LNCaP clone FGC (cell line): Measurements from ENCODE around the gene NPSR1.

Experiments used
- DNase-seq: peaks from one replicate; pipeline ENCODE4 v3.0.0-alpha.2; 2011; ENCODE audit warnings: low read depth
- H3K4me3 ChIP-seq: 2 replicates; pipeline ENCODE4 v1.5.1; 2011; ENCODE audit warnings: mild to moderate bottlenecking, low read depth, low read length, control low read depth
- TF ChIP-seq, protein P1 (sequence below): IDR thresholded peaks from 2 replicates; pipeline ENCODE4 v1.5.1; 2012; ENCODE audit warnings: mild to moderate bottlenecking; ENCODE audit not compliant: control insufficient read depth, insufficient read depth; ENCODE audit errors: extremely low read depth

The NPSR1 gene

DNA sequence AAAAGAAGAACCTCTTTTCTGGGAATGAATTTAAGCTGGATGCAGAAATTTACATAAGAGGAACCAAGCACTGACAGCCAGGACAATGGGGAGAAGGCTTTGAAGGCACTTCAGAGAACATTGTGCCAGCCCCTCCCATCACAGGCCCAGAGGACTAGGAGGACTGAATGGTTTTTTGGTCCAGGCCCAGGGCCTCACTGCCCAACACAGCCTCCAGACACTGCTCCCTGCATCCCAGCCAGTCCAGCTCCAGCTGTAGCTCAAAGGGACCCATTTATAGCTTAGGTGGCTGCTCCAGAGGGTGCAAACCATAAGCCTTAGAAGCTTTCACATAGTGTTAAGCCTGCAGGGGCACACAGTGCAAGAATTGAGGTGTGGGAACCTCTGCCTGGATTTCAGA, 237.2 kb downstream of the NPSR1 start:
- no peak overlapping the region for H3K4me3 ChIP-seq
- DNase-seq = no peak
- TF ChIP-seq, protein P1, sequence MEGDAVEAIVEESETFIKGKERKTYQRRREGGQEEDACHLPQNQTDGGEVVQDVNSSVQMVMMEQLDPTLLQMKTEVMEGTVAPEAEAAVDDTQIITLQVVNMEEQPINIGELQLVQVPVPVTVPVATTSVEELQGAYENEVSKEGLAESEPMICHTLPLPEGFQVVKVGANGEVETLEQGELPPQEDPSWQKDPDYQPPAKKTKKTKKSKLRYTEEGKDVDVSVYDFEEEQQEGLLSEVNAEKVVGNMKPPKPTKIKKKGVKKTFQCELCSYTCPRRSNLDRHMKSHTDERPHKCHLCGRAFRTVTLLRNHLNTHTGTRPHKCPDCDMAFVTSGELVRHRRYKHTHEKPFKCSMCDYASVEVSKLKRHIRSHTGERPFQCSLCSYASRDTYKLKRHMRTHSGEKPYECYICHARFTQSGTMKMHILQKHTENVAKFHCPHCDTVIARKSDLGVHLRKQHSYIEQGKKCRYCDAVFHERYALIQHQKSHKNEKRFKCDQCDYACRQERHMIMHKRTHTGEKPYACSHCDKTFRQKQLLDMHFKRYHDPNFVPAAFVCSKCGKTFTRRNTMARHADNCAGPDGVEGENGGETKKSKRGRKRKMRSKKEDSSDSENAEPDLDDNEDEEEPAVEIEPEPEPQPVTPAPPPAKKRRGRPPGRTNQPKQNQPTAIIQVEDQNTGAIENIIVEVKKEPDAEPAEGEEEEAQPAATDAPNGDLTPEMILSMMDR = no peak
